MM.1S (cell line): ENCODE data around the gene C12orf42.
"Not testable (repeated sequence)": the region's sequence is repeated elsewhere in the genome, so short reads cannot be mapped to it uniquely, and the experiment has no call there.

Source experiments
- CTCF ChIP-seq: fragments of 300-600 bp; sonication (generic); IDR thresholded peaks from 2 replicates; pipeline ENCODE4 v1.5.1; 2016; ENCODE audit warnings: antibody characterized with exemption, low read length, mixed read lengths
- EZH2phosphoT487 ChIP-seq: fragments of 300-600 bp; sonication (generic); IDR thresholded peaks from 2 replicates; pipeline ENCODE4 v1.6.1; 2018; ENCODE audit warnings: antibody characterized with exemption, low read length

GRCh38 chr12:103434165-103435105 is 61.3 kb downstream of the C12orf42 start:
- not testable (repeated sequence) for TF ChIP-seq CTCF, EZH2phosphoT487
